Endothelial cell of umbilical vein (primary cell): ENCODE results near the gene FNIP2. TPM values are rescaled to one million over a fixed set of nuclear protein-coding genes. Genes with fewer than 3 reads are reported as not detected.

Experiments
- BruUV-seq: library from RNA; stranded (reverse); fragments of 400-500 nt; replicated peaks from 2 replicates; lab custom pipeline; 2021; lab: Mats Ljungman, UMichigan
- CTCF ChIA-PET: fragments of 300-600, 350-600 bp; sonication (Branson Sonifier 250); formaldehyde crosslinking; loops from one replicate; lab custom pipeline; 2021; ENCODE audit warnings: antibody characterized with exemption, inconsistent platforms; lab: Charles Lee
- POLR2A ChIA-PET: fragments of 300-600, 350-600 bp; sonication (Branson Sonifier 250); formaldehyde crosslinking; loops from one replicate; lab custom pipeline; 2021; ENCODE audit warnings: antibody characterized with exemption, inconsistent platforms; lab: Charles Lee
- DNase-seq: peaks from one replicate; pipeline ENCODE4 v3.0.0-alpha.2; 2011; ENCODE audit warnings: low read depth, low spot score
- FAIRE-seq: peaks from 2 replicates; lab custom pipeline; 2011; peaks lifted over from hg19 to GRCh38; lab: Jason Lieb, UNC
- H2AFZ ChIP-seq: 2 replicates; pipeline ENCODE4 v1.6.0; 2012; ENCODE audit warnings: low read depth, low read length, control low read depth, inconsistent platforms
- H3K27ac ChIP-seq: 2 replicates; pipeline ENCODE4 v1.5.1; 2011; ENCODE audit warnings: low read depth, mild to moderate bottlenecking, control low read depth, low read length, moderate library complexity; ENCODE audit not compliant: insufficient read depth
- H3K27me3 ChIP-seq, 2 experiments: 2 replicates each; pipeline versions ENCODE4 v1.6.0 to v1.6.1; 2011; ENCODE audit warnings: low read length in 2 of 2, mixed read lengths in 1 of 2; ENCODE audit not compliant: control insufficient read depth in 2 of 2, insufficient read depth in 2 of 2
- H3K36me3 ChIP-seq, 2 experiments: 2 replicates in 1 of 2; 3 replicates in 1 of 2; pipeline ENCODE4 v1.5.1; 2011; ENCODE audit warnings: low read length in 2 of 2, mild to moderate bottlenecking in 1 of 2, moderate library complexity in 1 of 2; ENCODE audit not compliant: control insufficient read depth in 2 of 2, insufficient read depth in 2 of 2; ENCODE audit errors: extremely low read depth in 1 of 2
- H3K4me1 ChIP-seq: 3 replicates; pipeline ENCODE4 v1.5.1; 2011; ENCODE audit warnings: mild to moderate bottlenecking, low read length; ENCODE audit not compliant: control insufficient read depth, insufficient read depth; ENCODE audit errors: extremely low read depth
- H3K4me2 ChIP-seq: 2 replicates; pipeline ENCODE4 v1.6.1; 2011; ENCODE audit warnings: low read length, control low read depth, mixed read lengths; ENCODE audit not compliant: insufficient read depth
- H3K4me3 ChIP-seq, 3 experiments: fragments of 200-600 bp in 1 of 3; sonication (generic), shearing (Covaris generic) in 1 of 3; replicated peaks in 1 of 3; 2 replicates each; pipeline ENCODE4 v1.5.1; 2011 to 2016; ENCODE audit warnings: control low read depth in 3 of 3, low read length in 3 of 3, mild to moderate bottlenecking in 2 of 3, inconsistent platforms in 1 of 3, low read depth in 1 of 3, moderate library complexity in 1 of 3; ENCODE audit not compliant: insufficient read depth in 1 of 3
- H3K79me2 ChIP-seq: 2 replicates; pipeline ENCODE4 v1.6.0; 2012; ENCODE audit warnings: low read length, inconsistent platforms; ENCODE audit not compliant: control insufficient read depth, insufficient read depth
- H3K9ac ChIP-seq: replicated peaks from 2 replicates; pipeline ENCODE3; 2011; ENCODE audit warnings: low read length, control low read depth; ENCODE audit not compliant: insufficient read depth; ENCODE audit errors: extremely low read depth
- H3K9me1 ChIP-seq: replicated peaks from 3 replicates; pipeline ENCODE4 v1.6.0; 2011; ENCODE audit warnings: mild to moderate bottlenecking, low read length; ENCODE audit not compliant: control insufficient read depth, insufficient read depth; ENCODE audit errors: extremely low read depth
- H3K9me3 ChIP-seq: replicated peaks from 2 replicates; pipeline ENCODE4 v1.5.1; 2012; ENCODE audit warnings: low read length, inconsistent platforms; ENCODE audit not compliant: control insufficient read depth, insufficient read depth
- H4K20me1 ChIP-seq: replicated peaks from 2 replicates; pipeline ENCODE3; 2011; ENCODE audit warnings: mild to moderate bottlenecking, low read length; ENCODE audit not compliant: control insufficient read depth, insufficient read depth; ENCODE audit errors: extremely low read depth
- EZH2 ChIP-seq: IDR thresholded peaks from 2 replicates; pipeline ENCODE4 v1.6.1; 2012; ENCODE audit warnings: borderline replicate concordance, low read depth, mild to moderate bottlenecking, moderate library complexity, low read length, inconsistent platforms; ENCODE audit not compliant: severe bottlenecking
- FOS ChIP-seq: IDR thresholded peaks from 2 replicates; pipeline ENCODE4 v1.6.1; 2011; ENCODE audit warnings: mild to moderate bottlenecking, low read length, moderate library complexity, borderline replicate concordance; ENCODE audit not compliant: insufficient read depth
- GATA2 ChIP-seq: IDR thresholded peaks from 2 replicates; pipeline ENCODE4 v1.7.0; 2011; ENCODE audit warnings: low read depth, mild to moderate bottlenecking, moderate library complexity, mixed read lengths, low read length; ENCODE audit not compliant: insufficient read length, insufficient read depth
- JUN ChIP-seq: IDR thresholded peaks from 2 replicates; pipeline ENCODE4 v1.6.1; 2011; ENCODE audit warnings: borderline replicate concordance, low read depth; ENCODE audit not compliant: insufficient read length, insufficient read depth
- MYC ChIP-seq: IDR thresholded peaks from one replicate; pipeline ENCODE4 v1.6.1; 2011; ENCODE audit warnings: mild to moderate bottlenecking, low read depth, low read length
- POLR2A ChIP-seq: IDR thresholded peaks from 2 replicates; pipeline ENCODE4 v1.6.1; 2012; ENCODE audit warnings: low read depth, mild to moderate bottlenecking, control low read depth, low read length
- POLR2AphosphoS5 ChIP-seq: IDR thresholded peaks from 2 replicates; pipeline ENCODE4 v1.6.1; 2012; ENCODE audit warnings: low read depth, mild to moderate bottlenecking, control low read depth, low read length, moderate library complexity; ENCODE audit not compliant: insufficient read depth
- dilution Hi-C: fragments of 300-500 bp; cut with MboI; formaldehyde crosslinking; loops from one replicate; pipeline ENCODE4 v1.15.0; 2019; ENCODE audit warnings: low sequenced_read_pairs; ENCODE audit not compliant: extremely low pct_ligation_motif_present
- intact Hi-C: fragments of 100-400 bp; cut with micrococcal nuclease; formaldehyde crosslinking; loops from one replicate; pipeline ENCODE4 v1.10.0; 2022
- polyA plus RNA-seq, 4 experiments: library from polyadenylated mRNA; depleted of rRNA in 3 of 4; stranded (reverse) in 3 of 4; unstranded in 1 of 4; fragments of >200 nt; gene quantifications; 2 replicates each; pipeline versions ENCODE4 v1.2.1 to v1.2.3, GENCODE V29; 2011 to 2012; ENCODE audit warnings: missing spikeins in 1 of 4
- total RNA-seq: library from RNA; stranded (reverse); gene quantifications from 2 replicates; pipeline ENCODE4 v1.2.3, GENCODE V29; 2021
- TF ChIP-seq, protein P1 (sequence below), 2 donors: IDR thresholded peaks; 1 replicate in 1 of 2; 2 replicates in 1 of 2; pipeline ENCODE4 v1.5.1; 2011; ENCODE audit warnings: low read length in 2 of 2, mild to moderate bottlenecking in 2 of 2, moderate library complexity in 2 of 2, control low read depth in 1 of 2, inconsistent platforms in 1 of 2, low read depth in 1 of 2; ENCODE audit not compliant: insufficient read depth in 1 of 2; ENCODE audit errors: extremely low read depth in 1 of 2
- TF ChIP-seq, protein P2 (sequence below): IDR thresholded peaks from 2 replicates; pipeline ENCODE4 v1.6.1; 2011; ENCODE audit not compliant: insufficient read depth, insufficient read length

Gene FNIP2
- total and polyA plus RNA-seq, 2 donors (not counting 3 experiments of a cell fraction or from before 2014, with no cell fraction given): 4.5 to 14.4 TPM

GRCh38 chr4:158891256-158891655 lies 122.4 kb downstream of the FNIP2 start:
- Histone ChIP-seq H2AFZ (no peak overlapping the region), H3K9ac (no peak overlapping the region), H3K9me1 (peaks cover 3% of the 10 kb centered on the region), H3K4me2 (no peak overlapping the region), H3K27ac (no peak overlapping the region), H3K27me3 (no peaks in the 10 kb centered on the region), H3K4me3 (no peak overlapping the region), H3K36me3 (no peaks in the 10 kb centered on the region), H4K20me1 (no peaks in the 10 kb centered on the region), H3K9me3 (no peaks in the 10 kb centered on the region), H3K4me1 (peaks cover 7% of the 10 kb centered on the region), H3K79me2 (no peaks in the 10 kb centered on the region)
- DNase-seq: no peak
- POLR2A ChIA-PET: no interaction called here
- BruUV-seq: no TSS peak
- CTCF ChIA-PET: interaction anchor here (2.6 kb wide), 1 partner anchor 14 kb away, joined by 11 read pairs; no protein-coding TSS in a partner anchor
- no peak for FAIRE-seq
- TF ChIP-seq FOS (no peak), POLR2AphosphoS5 (no peak), MYC (no peak)
- TF ChIP-seq, protein P1, sequence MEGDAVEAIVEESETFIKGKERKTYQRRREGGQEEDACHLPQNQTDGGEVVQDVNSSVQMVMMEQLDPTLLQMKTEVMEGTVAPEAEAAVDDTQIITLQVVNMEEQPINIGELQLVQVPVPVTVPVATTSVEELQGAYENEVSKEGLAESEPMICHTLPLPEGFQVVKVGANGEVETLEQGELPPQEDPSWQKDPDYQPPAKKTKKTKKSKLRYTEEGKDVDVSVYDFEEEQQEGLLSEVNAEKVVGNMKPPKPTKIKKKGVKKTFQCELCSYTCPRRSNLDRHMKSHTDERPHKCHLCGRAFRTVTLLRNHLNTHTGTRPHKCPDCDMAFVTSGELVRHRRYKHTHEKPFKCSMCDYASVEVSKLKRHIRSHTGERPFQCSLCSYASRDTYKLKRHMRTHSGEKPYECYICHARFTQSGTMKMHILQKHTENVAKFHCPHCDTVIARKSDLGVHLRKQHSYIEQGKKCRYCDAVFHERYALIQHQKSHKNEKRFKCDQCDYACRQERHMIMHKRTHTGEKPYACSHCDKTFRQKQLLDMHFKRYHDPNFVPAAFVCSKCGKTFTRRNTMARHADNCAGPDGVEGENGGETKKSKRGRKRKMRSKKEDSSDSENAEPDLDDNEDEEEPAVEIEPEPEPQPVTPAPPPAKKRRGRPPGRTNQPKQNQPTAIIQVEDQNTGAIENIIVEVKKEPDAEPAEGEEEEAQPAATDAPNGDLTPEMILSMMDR (IDR thresholded peaks at IDR 0.05; ENCODE audit: extremely low read depth in 1 of 2, insufficient read depth in 1 of 2, low read depth in 1 of 2, low read length in 2 of 2): no peak
- intact Hi-C loops (no loop called here), dilution Hi-C loops (no loop called here)

- peaks cover 11% of the 10 kb centered on the region for H3K4me1 ChIP-seq
- DNase-seq (no peak), FAIRE-seq (no peak)
- no peak overlapping the region for H2AFZ ChIP-seq
- ChIA-PET CTCF (interaction anchor here (0.6 to 1.8 kb wide), 6 partner anchors 12 to 255 kb away, joined by 3 to 7 read pairs (median 4); no protein-coding TSS in a partner anchor), POLR2A (no interaction called here)
- no peaks in the 10 kb centered on the region for H3K36me3 ChIP-seq
- intact Hi-C loops (loop anchor here (5.0 kb wide), 1 partner anchor 107 kb away; no protein-coding TSS in a partner anchor), dilution Hi-C loops (no loop called here)
- no peak for TF ChIP-seq JUN
- TF ChIP-seq, protein P1 (IDR thresholded peaks at IDR 0.05; ENCODE audit: extremely low read depth in 1 of 2, insufficient read depth in 1 of 2, low read depth in 1 of 2, low read length in 2 of 2): no peak
- TF ChIP-seq, protein P2, sequence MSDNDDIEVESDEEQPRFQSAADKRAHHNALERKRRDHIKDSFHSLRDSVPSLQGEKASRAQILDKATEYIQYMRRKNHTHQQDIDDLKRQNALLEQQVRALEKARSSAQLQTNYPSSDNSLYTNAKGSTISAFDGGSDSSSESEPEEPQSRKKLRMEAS: no peak
- no peak for TF ChIP-seq EZH2
- TF ChIP-seq GATA2: no peak
- TF ChIP-seq POLR2AphosphoS5: no peak
- no peak for TF ChIP-seq POLR2A
- no peak for TF ChIP-seq FOS
- TF ChIP-seq MYC: no peak
- no peaks in the 10 kb centered on the region for H4K20me1 ChIP-seq
- H3K9ac ChIP-seq: no peak overlapping the region
- BruUV-seq: no TSS peak
- H3K27ac ChIP-seq: no peak overlapping the region
- no peak overlapping the region for H3K4me3 ChIP-seq
- no peaks in the 10 kb centered on the region for H3K27me3 ChIP-seq
- no peaks in the 10 kb centered on the region for H3K9me3 ChIP-seq
- no peak overlapping the region for H3K4me2 ChIP-seq
- no peaks in the 10 kb centered on the region for H3K79me2 ChIP-seq
- H3K9me1 ChIP-seq: no peaks in the 10 kb centered on the region
Measured at GRCh38 chr4:158894826-158895225, 126.0 kb downstream of the FNIP2 start.
